K562 (cell line): Measurements from ENCODE around the gene COL13A1. TPM values are rescaled to one million over a fixed set of nuclear protein-coding genes. Genes with fewer than 3 reads are reported as not detected.

Source experiments
- ATAC-seq: fragments of 200-7000 bp; cut with Tn5 transposase; 3 replicates; pipeline ENCODE4 v1.9.1; 2020; ENCODE audit warnings: moderate library complexity
- BruUV-seq: library from RNA; stranded (reverse); fragments of 400-500 nt; replicated peaks from 2 replicates; lab custom pipeline; 2021; lab: Mats Ljungman, UMichigan
- CTCF ChIA-PET: fragments of 300-600 bp; formaldehyde crosslinking; extraction: SDS; loops from one replicate; lab custom pipeline; 2021; ENCODE audit warnings: low intra/inter-chr PET ratio; lab: Yijun Ruan, JAX
- POLR2A ChIA-PET: fragments of 300-600, 350-650 bp; sonication (Branson Sonifier 250); formaldehyde crosslinking; extraction: SDS; loops from one replicate; lab custom pipeline; 2021; ENCODE audit warnings: antibody characterized with exemption, inconsistent platforms; lab: Yijun Ruan, JAX
- DNase-seq, 4 experiments: peaks; one replicate each; pipeline versions ENCODE4 v3.0.0 to v3.0.0-alpha.2; 2011 to 2018; ENCODE audit warnings: low spot score in 3 of 4, mixed read lengths in 3 of 4; ENCODE audit errors: extremely low read depth in 1 of 4
- FAIRE-seq: peaks from 2 replicates; lab custom pipeline; 2011; peaks lifted over from hg19 to GRCh38; lab: Jason Lieb, UNC
- H2AFZ ChIP-seq: 2 replicates; pipeline ENCODE4 v1.6.0; 2011; ENCODE audit warnings: low read depth, low read length, control low read depth, inconsistent platforms
- H3K27ac ChIP-seq: fragments of 200-600 bp; 3 replicates; pipeline ENCODE4 v1.8.0; 2011; ENCODE audit warnings: low read depth, mild to moderate bottlenecking, control low read depth, inconsistent platforms, low read length, moderate library complexity, mixed read lengths; ENCODE audit errors: extremely low read depth
- H3K27me3 ChIP-seq, 2 experiments: fragments of 300-600 bp in 1 of 2; 2 replicates in 1 of 2; 3 replicates in 1 of 2; pipeline versions ENCODE4 v1.6.0 to v1.8.0; 2011; ENCODE audit warnings: inconsistent platforms in 2 of 2, low read length in 2 of 2, mild to moderate bottlenecking in 1 of 2, mixed read lengths in 1 of 2, moderate library complexity in 1 of 2; ENCODE audit not compliant: control insufficient read depth in 2 of 2, insufficient read depth in 2 of 2
- H3K36me3 ChIP-seq: fragments of 300-600 bp; 3 replicates; pipeline ENCODE4 v1.8.0; 2011; ENCODE audit warnings: mild to moderate bottlenecking, low read length, inconsistent platforms; ENCODE audit not compliant: control insufficient read depth, insufficient read depth
- H3K4me1 ChIP-seq, 2 experiments: fragments of 200-600 bp in 1 of 2; replicated peaks in 1 of 2; 2 replicates in 1 of 2; 3 replicates in 1 of 2; pipeline versions ENCODE4 v1.5.1 to v1.8.0; 2011; ENCODE audit warnings: inconsistent platforms in 2 of 2, low read length in 2 of 2, mild to moderate bottlenecking in 1 of 2, mixed read lengths in 1 of 2, moderate library complexity in 1 of 2; ENCODE audit not compliant: control insufficient read depth in 2 of 2, insufficient read depth in 2 of 2
- H3K4me2 ChIP-seq: 2 replicates; pipeline ENCODE4 v1.6.1; 2011; ENCODE audit warnings: low read length, control low read depth, inconsistent platforms, mixed read lengths; ENCODE audit not compliant: insufficient read depth
- H3K4me3 ChIP-seq: fragments of 200-600 bp; sonication (generic), shearing (Covaris generic); 2 replicates; pipeline ENCODE4 v1.5.1; 2016; ENCODE audit warnings: control low read depth, inconsistent platforms
- H3K79me2 ChIP-seq: fragments of 200-600 bp; 3 replicates; pipeline ENCODE4 v1.8.0; 2011; ENCODE audit warnings: low read length, inconsistent platforms; ENCODE audit not compliant: control insufficient read depth, insufficient read depth
- H3K9ac ChIP-seq, 2 experiments: 2 replicates each; pipeline versions ENCODE4 v1.6.0 to v1.6.1; 2011; ENCODE audit warnings: low read depth in 2 of 2, low read length in 2 of 2, control low read depth in 1 of 2, inconsistent platforms in 1 of 2, mild to moderate bottlenecking in 1 of 2, mixed read lengths in 1 of 2; ENCODE audit not compliant: insufficient read depth in 1 of 2
- H3K9me1 ChIP-seq: one replicate; pipeline ENCODE4 v1.6.0; 2011; ENCODE audit warnings: inconsistent platforms, mild to moderate bottlenecking, low read length, moderate library complexity; ENCODE audit not compliant: control insufficient read depth, insufficient read depth
- H3K9me3 ChIP-seq: replicated peaks from 2 replicates; pipeline ENCODE4 v1.5.1; 2011; ENCODE audit warnings: low read depth, low read length, inconsistent platforms; ENCODE audit not compliant: control insufficient read depth, insufficient read depth
- H4K20me1 ChIP-seq: replicated peaks from 2 replicates; pipeline ENCODE4 v1.6.1; 2011; ENCODE audit warnings: low read length, inconsistent platforms, mixed read lengths; ENCODE audit not compliant: control insufficient read depth, insufficient read depth
- BRD9 ChIP-seq: fragments of 450-650 bp; IDR thresholded peaks from 2 replicates; pipeline ENCODE4 v1.6.1; 2018; ENCODE audit warnings: low read depth; ENCODE audit not compliant: partially characterized antibody
- CHD1 ChIP-seq: fragments of 200-600 bp; sonication (generic); IDR thresholded peaks from one replicate; pipeline ENCODE4 v1.6.1; 2012; ENCODE audit warnings: mild to moderate bottlenecking, moderate library complexity, low read length, inconsistent platforms
- DACH1 ChIP-seq: fragments of 450-650 bp; IDR thresholded peaks from 2 replicates; pipeline ENCODE4 v1.6.1; 2018; ENCODE audit not compliant: partially characterized antibody
- LCOR ChIP-seq: sonication (generic); formaldehyde crosslinking; IDR thresholded peaks from 2 replicates; pipeline ENCODE4 v1.8.0; 2022; ENCODE audit warnings: mild to moderate bottlenecking, missing genetic modification reagents
- NR2C1 ChIP-seq, 2 experiments: fragments of 450-650 bp; IDR thresholded peaks; 2 replicates each; pipeline ENCODE4 v1.6.1; 2017; ENCODE audit warnings: mild to moderate bottlenecking in 2 of 2, antibody characterized with exemption in 1 of 2, inconsistent platforms in 1 of 2, missing compliant biosample characterization in 1 of 2, missing genetic modification characterization in 1 of 2
- RBM14 ChIP-seq: fragments of 200-400 bp; formaldehyde crosslinking; IDR thresholded peaks from 2 replicates; pipeline ENCODE4 v1.6.1; 2018; ENCODE audit warnings: low read depth, mild to moderate bottlenecking, low read length, moderate library complexity, borderline replicate concordance; ENCODE audit not compliant: insufficient read depth
- THRB ChIP-seq: fragments of 450-650 bp; formaldehyde crosslinking; conservative IDR thresholded peaks from 2 replicates; pipeline ENCODE4 v1.4.0; 2022; ENCODE audit warnings: mild to moderate bottlenecking, missing genetic modification characterization
- ZFPM2 ChIP-seq: fragments of 250-450 bp; sonication (Bioruptor Pico); IDR thresholded peaks from 2 replicates; pipeline ENCODE4 v1.5.1; 2022; ENCODE audit warnings: mild to moderate bottlenecking
- ZNF224 ChIP-seq: sonication (generic); formaldehyde crosslinking; IDR thresholded peaks from 2 replicates; pipeline ENCODE4 v1.8.0; 2022; ENCODE audit warnings: mild to moderate bottlenecking, missing genetic modification reagents
- ZNF584 ChIP-seq: fragments of 200-800 bp; sonication (Bioruptor generic); IDR thresholded peaks from 2 replicates; pipeline ENCODE4 v1.6.1; 2016; ENCODE audit warnings: low read depth, mild to moderate bottlenecking, missing genetic modification characterization, missing compliant biosample characterization
- ZNF76 ChIP-seq: fragments of 250-450 bp; sonication (Bioruptor Pico); IDR thresholded peaks from 2 replicates; pipeline ENCODE4 v1.4.0; 2020; ENCODE audit warnings: mild to moderate bottlenecking, moderate library complexity, borderline replicate concordance
- in situ Hi-C: fragments of 300-500 bp; cut with MboI; formaldehyde crosslinking; loops from 4 replicates; pipeline ENCODE4 v1.15.0; 2018; ENCODE audit warnings: inconsistent platforms, mixed read lengths
- intact Hi-C: fragments of 100-400 bp; cut with micrococcal nuclease; formaldehyde crosslinking; loops from 2 replicates; pipeline ENCODE4 v1.14.2; 2022
- polyA plus RNA-seq, 8 experiments: library from polyadenylated mRNA; depleted of rRNA in 4 of 8; stranded (reverse) in 5 of 8; unstranded in 3 of 8; fragments of >200 nt; fragmentation: Nextera tagmentation in 2 of 8; fragmentation: Illumina TruSeq in 1 of 8; extraction: Ambion mirVana in 2 of 8; extraction: Trizol in 1 of 8; gene quantifications; 2 replicates each; pipeline versions ENCODE4 v1.2.1 to v1.2.3, GENCODE V29; 2011 to 2014; ENCODE audit warnings: inconsistent platforms in 1 of 8, missing spikeins in 1 of 8
- total RNA-seq, 7 experiments: library from RNA; depleted of rRNA in 6 of 7; stranded (reverse); fragments of >200 nt in 6 of 7; fragmentation: Illumina TruSeq in 2 of 7; extraction: Trizol in 2 of 7; gene quantifications; 2 replicates each; pipeline versions ENCODE4 v1.2.1 to v1.2.3, GENCODE V29; 2011 to 2021; ENCODE audit warnings: low replicate concordance in 1 of 7
- TF ChIP-seq, protein P1 (sequence below): IDR thresholded peaks from 2 replicates; pipeline ENCODE4 v1.6.1; 2011; ENCODE audit warnings: borderline replicate concordance, low read depth, mild to moderate bottlenecking, moderate library complexity, low read length; ENCODE audit not compliant: insufficient read depth, poor library complexity, severe bottlenecking
- TF ChIP-seq, protein P2 (sequence below): fragments of 250-450 bp; sonication (Bioruptor Pico); IDR thresholded peaks from 2 replicates; pipeline ENCODE4 v1.4.0; 2020; ENCODE audit warnings: mild to moderate bottlenecking, moderate library complexity

COL13A1 gene
- total and polyA plus RNA-seq, 9 of the 15 experiments (the other 6 are each of a cell fraction or from before 2014, with no cell fraction given), result not detected

DNA sequence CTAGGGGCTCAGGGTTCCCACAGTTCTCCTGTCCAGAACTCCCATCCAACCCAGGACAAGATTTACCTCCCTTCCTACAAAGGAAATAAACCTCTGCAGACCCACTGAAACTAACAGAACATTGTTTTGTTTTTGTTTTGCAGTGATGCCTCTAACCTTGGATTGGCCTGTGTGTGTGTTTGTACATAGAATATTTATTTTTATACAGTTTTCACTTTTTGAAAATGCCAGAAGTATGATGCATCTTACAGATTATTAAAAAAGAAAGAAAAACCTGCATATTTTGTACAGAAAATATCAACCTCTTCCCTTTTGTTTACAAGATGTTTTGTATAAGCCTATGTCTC, 156.8 kb downstream of the COL13A1 start:
- no TSS peak for BruUV-seq
- H4K20me1 ChIP-seq, result no peaks in the 10 kb centered on the region; the same call in 1 of the 2 replicates
- no peak overlapping the region for H3K4me2 ChIP-seq
- H3K4me1 ChIP-seq, result no peaks in the 10 kb centered on the region
- no peak overlapping the region for H3K27ac ChIP-seq
- no peaks in the 10 kb centered on the region for H3K79me2 ChIP-seq
- in situ Hi-C loops, result no loop called here
- no peaks in the 10 kb centered on the region for H3K9me1 ChIP-seq
- intact Hi-C loops, result no loop called here
- H3K4me3 ChIP-seq, result no peak overlapping the region
- H3K27me3 ChIP-seq, result peaks cover 12 to 48% of the 10 kb centered on the region in 2 experiments; a peak in 4 of 5 replicates
- ATAC-seq, result no peak
- H3K36me3 ChIP-seq, result no peaks in the 10 kb centered on the region
- CTCF ChIA-PET, result interaction anchor here (0.7 kb wide), 1 partner anchor 406 kb away, joined by 3 read pairs; no protein-coding TSS in a partner anchor
- POLR2A ChIA-PET, result interaction anchor here (0.6 to 1.5 kb wide), 5 partner anchors 18 to 487 kb away, joined by 3 to 5 read pairs (median 3); no protein-coding TSS in a partner anchor
- no peak for TF ChIP-seq RBM14
- no peak for TF ChIP-seq BRD9
- no peak for TF ChIP-seq THRB
- TF ChIP-seq ZFPM2 (CRISPR knock-in tag), result no peak
- no peak for TF ChIP-seq LCOR (CRISPR knock-in tag)
- TF ChIP-seq DACH1, result no peak
- TF ChIP-seq NR2C1 (IDR thresholded peaks at IDR 0.05), result no peak
- TF ChIP-seq NR2C1 (tag; IDR thresholded peaks at IDR 0.05), result no peak
- TF ChIP-seq, protein P1, sequence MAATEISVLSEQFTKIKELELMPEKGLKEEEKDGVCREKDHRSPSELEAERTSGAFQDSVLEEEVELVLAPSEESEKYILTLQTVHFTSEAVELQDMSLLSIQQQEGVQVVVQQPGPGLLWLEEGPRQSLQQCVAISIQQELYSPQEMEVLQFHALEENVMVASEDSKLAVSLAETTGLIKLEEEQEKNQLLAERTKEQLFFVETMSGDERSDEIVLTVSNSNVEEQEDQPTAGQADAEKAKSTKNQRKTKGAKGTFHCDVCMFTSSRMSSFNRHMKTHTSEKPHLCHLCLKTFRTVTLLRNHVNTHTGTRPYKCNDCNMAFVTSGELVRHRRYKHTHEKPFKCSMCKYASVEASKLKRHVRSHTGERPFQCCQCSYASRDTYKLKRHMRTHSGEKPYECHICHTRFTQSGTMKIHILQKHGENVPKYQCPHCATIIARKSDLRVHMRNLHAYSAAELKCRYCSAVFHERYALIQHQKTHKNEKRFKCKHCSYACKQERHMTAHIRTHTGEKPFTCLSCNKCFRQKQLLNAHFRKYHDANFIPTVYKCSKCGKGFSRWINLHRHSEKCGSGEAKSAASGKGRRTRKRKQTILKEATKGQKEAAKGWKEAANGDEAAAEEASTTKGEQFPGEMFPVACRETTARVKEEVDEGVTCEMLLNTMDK, result no peak
- no peak for TF ChIP-seq ZNF76 (CRISPR knock-in tag)
- TF ChIP-seq, protein P2, sequence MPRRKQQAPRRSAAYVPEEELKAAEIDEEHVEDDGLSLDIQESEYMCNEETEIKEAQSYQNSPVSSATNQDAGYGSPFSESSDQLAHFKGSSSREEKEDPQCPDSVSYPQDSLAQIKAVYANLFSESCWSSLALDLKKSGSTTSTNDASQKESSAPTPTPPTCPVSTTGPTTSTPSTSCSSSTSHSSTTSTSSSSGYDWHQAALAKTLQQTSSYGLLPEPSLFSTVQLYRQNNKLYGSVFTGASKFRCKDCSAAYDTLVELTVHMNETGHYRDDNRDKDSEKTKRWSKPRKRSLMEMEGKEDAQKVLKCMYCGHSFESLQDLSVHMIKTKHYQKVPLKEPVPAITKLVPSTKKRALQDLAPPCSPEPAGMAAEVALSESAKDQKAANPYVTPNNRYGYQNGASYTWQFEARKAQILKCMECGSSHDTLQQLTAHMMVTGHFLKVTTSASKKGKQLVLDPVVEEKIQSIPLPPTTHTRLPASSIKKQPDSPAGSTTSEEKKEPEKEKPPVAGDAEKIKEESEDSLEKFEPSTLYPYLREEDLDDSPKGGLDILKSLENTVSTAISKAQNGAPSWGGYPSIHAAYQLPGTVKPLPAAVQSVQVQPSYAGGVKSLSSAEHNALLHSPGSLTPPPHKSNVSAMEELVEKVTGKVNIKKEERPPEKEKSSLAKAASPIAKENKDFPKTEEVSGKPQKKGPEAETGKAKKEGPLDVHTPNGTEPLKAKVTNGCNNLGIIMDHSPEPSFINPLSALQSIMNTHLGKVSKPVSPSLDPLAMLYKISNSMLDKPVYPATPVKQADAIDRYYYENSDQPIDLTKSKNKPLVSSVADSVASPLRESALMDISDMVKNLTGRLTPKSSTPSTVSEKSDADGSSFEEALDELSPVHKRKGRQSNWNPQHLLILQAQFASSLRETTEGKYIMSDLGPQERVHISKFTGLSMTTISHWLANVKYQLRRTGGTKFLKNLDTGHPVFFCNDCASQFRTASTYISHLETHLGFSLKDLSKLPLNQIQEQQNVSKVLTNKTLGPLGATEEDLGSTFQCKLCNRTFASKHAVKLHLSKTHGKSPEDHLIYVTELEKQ (CRISPR knock-in tag), result no peak
- no peak for TF ChIP-seq ZNF584 (CRISPR knock-in tag)
- TF ChIP-seq CHD1, result no peak
- no peak for TF ChIP-seq ZNF224 (CRISPR knock-in tag)
- no peaks in the 10 kb centered on the region for H3K9me3 ChIP-seq
- no peak for DNase-seq
- no peak for FAIRE-seq
- no peak overlapping the region for H3K9ac ChIP-seq
- no peak overlapping the region for H2AFZ ChIP-seq
